Activated T-cell treated with anti-CD3 and anti-CD28 coated beads, Interleukin-2, amount 50 U/mL, for 4 hours (primary cell): ENCODE data around the gene PPM1L. TPM values are rescaled to one million over a fixed set of nuclear protein-coding genes. Genes with fewer than 3 reads are reported as not detected.
"Not testable (repeated sequence)": the region's sequence is repeated elsewhere in the genome, so short reads cannot be mapped to it uniquely, and the experiment has no call there.

Experiments
- ATAC-seq, 2 donors: fragments of 200-7000 bp; cut with Tn5 transposase; one replicate each; pipeline ENCODE4 v1.10.0; 2021
- DNase-seq: peaks from one replicate; pipeline ENCODE4 v3.0.0-alpha.2; 2020
- H3K27me3 Mint-ChIP-seq: one replicate; pipeline ENCODE4 v1.8.0; 2021; ENCODE audit warnings: low read depth, mixed read lengths
- H3K36me3 Mint-ChIP-seq: one replicate; pipeline ENCODE4 v1.8.0; 2022; ENCODE audit warnings: mixed read lengths; ENCODE audit not compliant: insufficient read depth
- H3K4me1 Mint-ChIP-seq: one replicate; pipeline ENCODE4 v1.8.0; 2021; ENCODE audit warnings: low read depth, mixed read lengths
- H3K4me3 Mint-ChIP-seq: one replicate; pipeline ENCODE4 v1.8.0; 2021; ENCODE audit warnings: mild to moderate bottlenecking, moderate library complexity, mixed read lengths
- H3K9me3 Mint-ChIP-seq: one replicate; pipeline ENCODE4 v1.8.0; 2021; ENCODE audit warnings: mixed read lengths
- total RNA-seq, 3 donors: library from RNA; stranded (reverse); gene quantifications; one replicate each; pipeline ENCODE4 v1.2.1, GENCODE V29; 2021

Gene PPM1L
- total RNA-seq, 3 donors from 2014 or later: 1.8 to 2.5 (median 2.0) TPM

GRCh38 chr3:160968761-160969160 lies 212.7 kb downstream of the PPM1L start:
- no peak for ATAC-seq
- no peaks in the 10 kb centered on the region for H3K36me3 Mint-ChIP-seq
- DNase-seq: no peak
- H3K4me3 Mint-ChIP-seq: no peak overlapping the region
- no peaks in the 10 kb centered on the region for H3K9me3 Mint-ChIP-seq
- peaks cover 9% of the 10 kb centered on the region for H3K4me1 Mint-ChIP-seq
- H3K27me3 Mint-ChIP-seq: no peaks in the 10 kb centered on the region

DNA sequence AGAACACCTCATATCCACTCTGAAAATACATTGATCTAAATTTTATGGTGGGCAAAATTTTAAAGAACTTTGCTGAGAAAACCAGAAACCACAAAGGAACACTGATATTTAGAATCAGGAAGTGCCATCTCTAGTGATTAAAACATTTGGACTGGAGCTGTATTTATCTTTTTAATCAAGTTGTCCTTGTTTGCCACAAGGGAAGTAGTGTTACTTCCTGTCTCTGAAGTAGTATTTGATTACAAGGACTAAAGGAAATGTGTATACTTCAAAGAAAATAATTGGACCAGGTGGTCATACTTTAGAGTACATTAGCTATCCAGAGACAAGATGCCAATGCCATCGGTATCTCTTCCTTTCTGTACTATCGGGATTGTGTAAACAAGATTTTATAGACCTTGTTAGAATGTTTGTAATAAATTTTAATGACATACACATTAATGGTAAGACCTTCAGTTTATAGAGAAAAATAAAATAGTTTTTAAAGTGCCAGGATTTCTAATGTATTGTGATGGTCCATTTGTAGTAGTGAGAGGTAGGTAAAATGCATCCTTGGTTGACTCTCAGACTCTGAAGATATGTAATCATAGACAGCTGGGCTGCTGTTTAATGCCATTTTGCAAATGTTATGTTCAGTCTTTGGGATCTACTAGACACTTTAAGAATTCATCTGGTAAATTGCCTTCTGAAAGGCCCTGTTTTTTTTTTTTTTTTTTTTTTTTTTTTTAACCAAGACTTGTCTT lies 217.2 kb downstream of the PPM1L start:
- ATAC-seq: no peak
- Mint-ChIP-seq H3K27me3 (no peaks in the 10 kb centered on the region), H3K9me3 (peaks cover 7% of the 10 kb centered on the region), H3K4me1 (peaks cover 9% of the 10 kb centered on the region), H3K4me3 (no peak overlapping the region), H3K36me3 (peaks cover 3% of the 10 kb centered on the region)
- DNase-seq: no peak

- Mint-ChIP-seq H3K9me3 (peaks cover 7% of the 10 kb centered on the region), H3K4me1 (peaks cover 13% of the 10 kb centered on the region), H3K4me3 (no peak overlapping the region), H3K36me3 (peaks cover 3% of the 10 kb centered on the region), H3K27me3 (no peaks in the 10 kb centered on the region)
- ATAC-seq: no peak
- no peak for DNase-seq
Measured at GRCh38 chr3:160977773-160978172, 221.7 kb downstream of the PPM1L start.

GRCh38 chr3:160980740-160981139 lies 224.7 kb downstream of the PPM1L start:
- Mint-ChIP-seq H3K4me3 (no peak overlapping the region), H3K36me3 (peaks cover 3% of the 10 kb centered on the region)
- peak in 1 of 2 donors; percentile 43 for ATAC-seq

DNA sequence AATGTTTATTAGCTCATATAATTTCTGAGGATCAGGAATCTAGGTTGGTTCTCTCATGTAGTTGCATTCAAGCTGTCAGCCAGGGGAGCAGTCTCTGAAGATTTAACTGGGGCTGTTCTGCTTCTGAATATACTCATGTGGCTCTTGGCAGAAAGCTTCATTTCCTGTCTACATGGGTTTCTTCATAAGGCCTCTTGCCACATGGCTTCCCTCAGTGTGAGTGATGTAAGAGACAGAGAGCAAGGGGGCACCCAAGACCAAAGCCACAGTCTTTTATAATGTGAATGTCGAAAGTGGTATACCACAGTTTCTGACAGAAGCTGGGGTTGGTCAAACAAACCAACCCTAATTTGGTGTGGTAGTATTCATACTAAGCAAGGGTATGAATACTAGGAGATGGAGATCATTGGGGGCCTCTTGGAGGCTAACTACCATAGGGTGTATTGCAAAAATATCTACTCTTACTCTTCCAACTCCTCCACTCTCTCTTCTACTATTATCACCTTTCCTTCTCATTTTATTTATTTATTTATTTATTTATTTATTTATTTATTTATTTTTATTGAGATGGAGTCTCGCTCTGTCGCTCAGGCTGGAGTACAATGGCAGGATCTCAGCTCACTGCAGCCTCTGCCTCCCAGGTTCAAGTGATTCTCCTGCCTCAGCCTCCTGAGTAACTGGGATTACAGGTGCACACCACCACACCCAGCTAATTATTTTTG lies 225.3 kb downstream of the PPM1L start:
- DNase-seq (no peak), ATAC-seq (peak; percentile 60 to 67)
- peaks cover 16% of the 10 kb centered on the region for H3K9me3 Mint-ChIP-seq
- peaks cover 6% of the 10 kb centered on the region for H3K4me1 Mint-ChIP-seq
- H3K36me3 Mint-ChIP-seq: peaks cover 3% of the 10 kb centered on the region
- H3K4me3 Mint-ChIP-seq: no peak overlapping the region
- H3K27me3 Mint-ChIP-seq: no peaks in the 10 kb centered on the region

More at GRCh38 chr3:160980740-160981139, 224.7 kb downstream of the PPM1L start:
- Mint-ChIP-seq H3K27me3 (no peaks in the 10 kb centered on the region), H3K4me1 (peaks cover 6% of the 10 kb centered on the region), H3K9me3 (peaks cover 16% of the 10 kb centered on the region)
- DNase-seq: no peak

DNA sequence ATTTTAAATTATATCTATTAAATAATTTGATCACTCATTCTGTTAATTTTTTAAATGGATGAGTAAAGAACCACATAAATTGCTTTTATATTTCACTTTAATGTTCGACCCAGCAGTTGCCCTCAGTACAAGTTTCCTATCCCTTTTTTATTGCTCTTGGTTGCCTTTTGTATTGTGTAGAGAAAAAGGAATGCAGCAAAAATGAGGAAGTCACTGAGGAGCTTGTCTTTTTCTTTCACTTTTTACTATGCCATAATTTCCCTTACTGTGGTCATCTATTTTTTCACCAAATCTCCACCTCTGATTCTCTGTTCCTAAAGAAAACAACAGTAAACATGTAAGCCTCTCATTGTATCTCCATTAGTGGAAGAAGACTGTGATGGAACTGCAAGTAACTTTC lies 226.5 kb downstream of the PPM1L start:
- ATAC-seq: no peak
- H3K27me3 Mint-ChIP-seq: no peaks in the 10 kb centered on the region
- H3K9me3 Mint-ChIP-seq: peaks cover 13% of the 10 kb centered on the region
- peaks cover 6% of the 10 kb centered on the region for H3K4me1 Mint-ChIP-seq
- no peak for DNase-seq
- H3K4me3 Mint-ChIP-seq: no peak overlapping the region
- H3K36me3 Mint-ChIP-seq: peaks cover 3% of the 10 kb centered on the region

DNA sequence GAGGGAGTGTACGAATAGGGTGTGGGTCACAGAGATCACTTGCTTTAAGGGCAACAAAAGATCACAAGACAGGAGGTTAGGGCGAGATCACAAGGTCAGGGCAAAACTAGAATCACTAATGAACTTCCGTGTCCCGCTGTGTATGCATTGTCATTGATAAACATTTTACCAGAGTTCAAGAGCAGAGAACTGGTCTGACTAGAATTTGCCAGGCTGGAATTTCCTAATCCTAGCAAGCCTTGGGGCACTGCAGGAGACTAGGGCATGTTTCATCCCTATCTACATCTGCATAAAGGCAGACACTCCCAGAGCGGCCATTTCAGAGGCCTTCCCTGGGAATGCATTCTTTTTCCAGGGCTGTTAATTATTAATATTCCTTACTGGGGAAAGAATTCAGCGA lies 227.9 kb downstream of the PPM1L start:
- H3K27me3 Mint-ChIP-seq, H3K36me3 Mint-ChIP-seq, DNase-seq, ATAC-seq, H3K9me3 Mint-ChIP-seq, H3K4me1 Mint-ChIP-seq, H3K4me3 Mint-ChIP-seq: not testable (repeated sequence)

- Mint-ChIP-seq H3K9me3 (peaks cover 10% of the 10 kb centered on the region), H3K4me3 (no peak overlapping the region), H3K4me1 (peaks cover 2% of the 10 kb centered on the region), H3K27me3 (no peaks in the 10 kb centered on the region), H3K36me3 (no peaks in the 10 kb centered on the region)
- DNase-seq: no peak
- no peak for ATAC-seq
Measured at GRCh38 chr3:160986069-160986468, 230.0 kb downstream of the PPM1L start.

GRCh38 chr3:160987982-160988964 lies 232.2 kb downstream of the PPM1L start:
- H3K36me3 Mint-ChIP-seq: no peaks in the 10 kb centered on the region
- H3K27me3 Mint-ChIP-seq: no peaks in the 10 kb centered on the region
- no peaks in the 10 kb centered on the region for H3K4me1 Mint-ChIP-seq
- H3K9me3 Mint-ChIP-seq: peaks cover 8% of the 10 kb centered on the region
- ATAC-seq (no peak), DNase-seq (no peak)
- no peak overlapping the region for H3K4me3 Mint-ChIP-seq

- Mint-ChIP-seq H3K36me3 (no peaks in the 10 kb centered on the region), H3K4me1 (no peaks in the 10 kb centered on the region), H3K4me3 (no peak overlapping the region), H3K9me3 (no peaks in the 10 kb centered on the region), H3K27me3 (no peaks in the 10 kb centered on the region)
- DNase-seq (no peak), ATAC-seq (no peak)
Measured at GRCh38 chr3:160990446-160990845, 234.4 kb downstream of the PPM1L start.

GRCh38 chr3:160992712-160993111 lies 236.7 kb downstream of the PPM1L start:
- Mint-ChIP-seq H3K27me3 (no peaks in the 10 kb centered on the region), H3K36me3 (no peaks in the 10 kb centered on the region), H3K4me1 (no peaks in the 10 kb centered on the region), H3K9me3 (no peaks in the 10 kb centered on the region), H3K4me3 (no peak overlapping the region)
- ATAC-seq (no peak), DNase-seq (no peak)

GRCh38 chr3:160996811-160997210 lies 240.8 kb downstream of the PPM1L start:
- no peaks in the 10 kb centered on the region for H3K27me3 Mint-ChIP-seq
- no peaks in the 10 kb centered on the region for H3K4me1 Mint-ChIP-seq
- DNase-seq (no peak), ATAC-seq (no peak)
- no peak overlapping the region for H3K4me3 Mint-ChIP-seq
- no peaks in the 10 kb centered on the region for H3K36me3 Mint-ChIP-seq
- H3K9me3 Mint-ChIP-seq: no peaks in the 10 kb centered on the region

DNA sequence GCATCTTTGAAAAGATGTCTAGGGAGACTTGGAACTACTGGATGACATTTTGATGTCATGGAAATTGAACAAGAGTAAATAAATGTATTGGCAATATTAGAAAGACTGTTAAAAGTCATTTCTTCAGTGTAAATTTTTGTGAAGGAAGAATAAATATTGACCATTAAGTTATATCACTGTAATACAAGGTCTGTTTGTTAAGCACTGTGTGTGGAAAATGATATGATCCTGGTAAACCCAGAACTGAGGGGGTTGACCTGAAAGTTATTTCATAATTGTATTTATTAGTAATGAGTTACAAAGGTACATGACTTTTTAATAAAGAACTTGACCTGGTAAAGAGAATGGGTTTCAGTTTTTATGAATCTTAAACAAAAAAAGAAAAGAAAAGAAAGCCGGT lies 242.6 kb downstream of the PPM1L start:
- H3K4me1 Mint-ChIP-seq: no peaks in the 10 kb centered on the region

GRCh38 chr3:160999274-160999673 lies 243.2 kb downstream of the PPM1L start:
- Mint-ChIP-seq H3K4me1 (no peaks in the 10 kb centered on the region), H3K4me3 (no peak overlapping the region), H3K36me3 (no peaks in the 10 kb centered on the region), H3K27me3 (no peaks in the 10 kb centered on the region), H3K9me3 (no peaks in the 10 kb centered on the region)
- ATAC-seq: no peak
- no peak for DNase-seq

More for the DNA sequence above, 242.6 kb downstream of the PPM1L start:
- ATAC-seq (no peak), DNase-seq (no peak)
- no peaks in the 10 kb centered on the region for H3K36me3 Mint-ChIP-seq
- H3K9me3 Mint-ChIP-seq: no peaks in the 10 kb centered on the region
- H3K27me3 Mint-ChIP-seq: no peaks in the 10 kb centered on the region
- no peak overlapping the region for H3K4me3 Mint-ChIP-seq
